BJ (cell line): ENCODE measurements around the gene RRAS2. TPM values are rescaled to one million over a fixed set of nuclear protein-coding genes. Genes with fewer than 3 reads are reported as not detected.
"Not testable (repeated sequence)": the region's sequence is repeated elsewhere in the genome, so short reads cannot be mapped to it uniquely, and the experiment has no call there.

Experiments
- CTCF ChIA-PET: fragments of 350-600 bp; formaldehyde crosslinking; extraction: SDS; loops from one replicate; lab custom pipeline; 2021; ENCODE audit warnings: antibody characterized with exemption, inconsistent platforms; lab: Yijun Ruan, JAX
- POLR2A ChIA-PET: fragments of 300-600 bp; sonication (Branson Sonifier 250); formaldehyde crosslinking; extraction: SDS; loops from one replicate; lab custom pipeline; 2021; ENCODE audit warnings: antibody characterized with exemption; lab: Charles Lee
- DNase-seq: peaks from one replicate; pipeline ENCODE4 v3.0.0-alpha.2; 2011; ENCODE audit warnings: low read depth
- H3K27me3 ChIP-seq: 2 replicates; pipeline ENCODE4 v1.6.0; 2011; ENCODE audit warnings: low read length; ENCODE audit not compliant: control insufficient read depth, insufficient read depth
- H3K36me3 ChIP-seq: 2 replicates; pipeline ENCODE4 v1.5.1; 2011; ENCODE audit warnings: low read length; ENCODE audit not compliant: control insufficient read depth, insufficient read depth
- H3K4me3 ChIP-seq: 2 replicates; pipeline ENCODE4 v1.5.1; 2011; ENCODE audit warnings: low read depth, mild to moderate bottlenecking, control low read depth, low read length
- CTCF ChIP-seq: IDR thresholded peaks from 2 replicates; pipeline ENCODE4 v1.5.1; 2011; ENCODE audit warnings: low read depth, mild to moderate bottlenecking, control low read depth, inconsistent platforms, low read length, moderate library complexity; ENCODE audit not compliant: insufficient read depth
- polyA plus RNA-seq: library from polyadenylated mRNA; depleted of rRNA; stranded (reverse); fragments of >200 nt; gene quantifications from 2 replicates; pipeline ENCODE4 v1.2.3, GENCODE V29; 2011

Gene RRAS2
- polyA plus RNA-seq, 1 experiment, result 29.1 TPM

GRCh38 chr11:14258221-14258935, 100.6 kb downstream of the RRAS2 start:
- no peak for DNase-seq
- no peaks in the 10 kb centered on the region for H3K36me3 ChIP-seq
- POLR2A ChIA-PET, result no interaction called here
- CTCF ChIA-PET, result no interaction called here
- no peak for TF ChIP-seq CTCF
- H3K27me3 ChIP-seq, result peaks cover 2% of the 10 kb centered on the region; the same call in 1 of the 2 replicates
- no peak overlapping the region for H3K4me3 ChIP-seq

- H3K27me3 ChIP-seq, result peaks cover 5% of the 10 kb centered on the region
- ChIA-PET CTCF (no interaction called here), POLR2A (no interaction called here)
- H3K4me3 ChIP-seq, result no peak overlapping the region
- no peaks in the 10 kb centered on the region for H3K36me3 ChIP-seq
- TF ChIP-seq CTCF, result no peak
- DNase-seq, result no peak
Observed at GRCh38 chr11:14255238-14255534, 103.8 kb downstream of the RRAS2 start.

- no peak for DNase-seq
- TF ChIP-seq CTCF, result no peak
- no peaks in the 10 kb centered on the region for H3K36me3 ChIP-seq
- no peak overlapping the region for H3K4me3 ChIP-seq
- peaks cover 5% of the 10 kb centered on the region for H3K27me3 ChIP-seq
- ChIA-PET POLR2A (no interaction called here), CTCF (no interaction called here)
Observed at GRCh38 chr11:14254533-14255237, 104.3 kb downstream of the RRAS2 start.

GRCh38 chr11:14253840-14254239, 105.1 kb downstream of the RRAS2 start:
- POLR2A ChIA-PET, result no interaction called here
- no peak for DNase-seq
- no peak for TF ChIP-seq CTCF
- CTCF ChIA-PET, result interaction anchor here (1.6 to 3.4 kb wide), 2 partner anchors 297 to 482 kb away, joined by 3 to 12 read pairs; no protein-coding TSS in a partner anchor
- no peak overlapping the region for H3K4me3 ChIP-seq
- peaks cover 5% of the 10 kb centered on the region for H3K27me3 ChIP-seq
- H3K36me3 ChIP-seq, result no peaks in the 10 kb centered on the region

- ChIA-PET CTCF (interaction anchor here (1.6 to 3.4 kb wide), 3 partner anchors 8 to 481 kb away, joined by 3 to 12 read pairs (median 6); no protein-coding TSS in a partner anchor), POLR2A (no interaction called here)
- DNase-seq, result no peak
- H3K4me3 ChIP-seq, result no peak overlapping the region
- H3K27me3 ChIP-seq, result peaks cover 5% of the 10 kb centered on the region
- no peak for TF ChIP-seq CTCF
- no peaks in the 10 kb centered on the region for H3K36me3 ChIP-seq
Observed at GRCh38 chr11:14253421-14253820, 105.6 kb downstream of the RRAS2 start.

GRCh38 chr11:14252501-14252900, 106.5 kb downstream of the RRAS2 start:
- H3K36me3 ChIP-seq, DNase-seq, H3K4me3 ChIP-seq, POLR2A ChIA-PET: not testable (repeated sequence)
- CTCF ChIA-PET, result interaction anchor here (1.6 to 3.4 kb wide), 3 partner anchors 9 to 480 kb away, joined by 3 to 12 read pairs (median 6); no protein-coding TSS in a partner anchor
- H3K27me3 ChIP-seq, result peaks cover 10% of the 10 kb centered on the region
